Neuron (in vitro differentiated cells): ENCODE data around the gene TMEM127.
"Not testable (repeated sequence)": the region's sequence is repeated elsewhere in the genome, so short reads cannot be mapped to it uniquely, and the experiment has no call there.

Experiments used
- H2AFZ ChIP-seq: one replicate; pipeline ENCODE4 v1.6.1; 2013; ENCODE audit warnings: low read depth, mild to moderate bottlenecking, inconsistent platforms, low read length, moderate library complexity
- H3K27me3 ChIP-seq: one replicate; pipeline ENCODE4 v1.6.1; 2013; ENCODE audit warnings: low read length; ENCODE audit not compliant: insufficient read depth
- H3K36me3 ChIP-seq: one replicate; pipeline ENCODE4 v1.6.1; 2013; ENCODE audit warnings: low read length; ENCODE audit not compliant: insufficient read depth
- H3K4me1 ChIP-seq: one replicate; pipeline ENCODE4 v1.6.1; 2013; ENCODE audit warnings: low read length; ENCODE audit not compliant: insufficient read depth
- H3K4me3 ChIP-seq: 2 replicates; pipeline ENCODE4 v1.5.1; 2013; ENCODE audit warnings: mild to moderate bottlenecking, low read length, moderate library complexity
- H3K9me3 ChIP-seq: one replicate; pipeline ENCODE4 v1.6.1; 2013; ENCODE audit warnings: low read length

TMEM127 gene

GRCh38 chr2:96259497-96259921, 6.3 kb downstream of the TMEM127 start:
- H3K4me3 ChIP-seq, result no peak overlapping the region
- peaks cover 41% of the 10 kb centered on the region for H3K36me3 ChIP-seq
- peaks cover 12% of the 10 kb centered on the region for H3K4me1 ChIP-seq
- H3K9me3 ChIP-seq, result no peaks in the 10 kb centered on the region
- H3K27me3 ChIP-seq, result no peaks in the 10 kb centered on the region
- no peak overlapping the region for H2AFZ ChIP-seq

DNA sequence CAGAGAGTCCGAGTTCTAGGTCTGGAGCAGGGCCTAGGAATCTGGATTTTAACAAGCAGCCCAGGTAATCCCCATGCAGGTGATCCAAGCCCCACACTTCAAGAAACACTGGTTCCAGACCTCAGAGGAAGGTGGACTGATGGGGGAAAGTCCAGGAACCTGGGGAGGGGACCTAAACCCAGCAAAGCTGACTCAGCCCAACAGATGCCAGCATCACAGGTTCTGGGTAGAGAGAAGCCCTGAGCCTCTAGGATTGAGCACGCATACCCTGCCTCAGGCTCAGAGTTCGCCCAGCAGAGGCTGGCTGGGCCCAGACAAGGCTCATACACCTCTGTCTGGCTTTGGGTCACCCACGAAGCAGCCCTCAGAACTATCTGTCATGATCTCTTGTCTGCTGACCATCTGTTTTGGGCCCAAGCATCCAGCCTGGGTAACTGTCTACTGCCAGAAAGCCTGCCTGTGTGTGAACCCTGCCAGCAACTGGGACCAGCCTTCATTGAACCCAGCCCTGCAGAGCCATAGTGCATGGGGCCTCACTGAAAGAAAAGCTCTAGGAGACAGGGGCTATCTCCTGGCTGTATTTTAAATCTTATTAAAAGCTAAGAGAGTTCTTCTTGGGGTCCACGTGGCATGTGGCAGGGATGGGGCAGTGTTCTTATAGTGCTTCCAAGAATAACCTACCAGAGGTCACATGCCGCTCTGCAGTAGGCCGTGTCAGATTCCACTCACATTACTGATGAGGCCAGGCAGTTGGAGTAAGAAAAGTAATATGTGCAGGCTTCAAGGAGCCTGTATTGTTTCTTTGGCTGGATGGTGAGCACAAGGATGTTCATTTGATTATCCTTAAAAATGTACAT, 7.4 kb downstream of the TMEM127 start:
- Histone ChIP-seq H2AFZ (no peak overlapping the region), H3K27me3 (no peaks in the 10 kb centered on the region), H3K9me3 (no peaks in the 10 kb centered on the region), H3K4me1 (peaks cover 5% of the 10 kb centered on the region), H3K4me3 (no peak overlapping the region), H3K36me3 (peaks cover 46% of the 10 kb centered on the region)

DNA sequence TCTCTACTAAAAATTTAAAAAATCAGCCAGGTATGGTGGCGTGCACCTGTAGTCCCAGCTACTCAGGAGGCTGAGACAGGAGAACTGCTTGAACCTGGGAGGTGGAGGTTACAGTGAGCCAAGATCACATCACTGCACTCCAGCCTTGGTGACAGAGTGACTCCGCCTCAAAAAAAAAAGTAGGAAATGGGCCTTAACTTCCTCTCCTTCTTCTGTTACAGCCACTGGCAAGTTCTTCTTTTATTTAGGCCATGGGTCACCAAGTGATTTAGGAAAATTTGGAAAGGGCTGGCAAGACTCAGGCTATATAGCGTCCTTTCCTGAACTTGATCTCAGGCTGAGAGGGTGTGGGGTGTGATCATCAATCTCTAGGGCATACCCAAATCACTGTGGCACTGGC, 8.1 kb downstream of the TMEM127 start:
- not testable (repeated sequence) for H2AFZ ChIP-seq, H3K9me3 ChIP-seq, H3K27me3 ChIP-seq, H3K4me1 ChIP-seq, H3K4me3 ChIP-seq
- peaks cover 53% of the 10 kb centered on the region for H3K36me3 ChIP-seq

- Histone ChIP-seq H2AFZ (no peak overlapping the region), H3K4me1 (peaks cover 5% of the 10 kb centered on the region), H3K9me3 (no peaks in the 10 kb centered on the region), H3K27me3 (no peaks in the 10 kb centered on the region), H3K36me3 (peaks cover 54% of the 10 kb centered on the region), H3K4me3 (no peak overlapping the region)
Measured at GRCh38 chr2:96256611-96257113, 9.1 kb downstream of the TMEM127 start.

DNA sequence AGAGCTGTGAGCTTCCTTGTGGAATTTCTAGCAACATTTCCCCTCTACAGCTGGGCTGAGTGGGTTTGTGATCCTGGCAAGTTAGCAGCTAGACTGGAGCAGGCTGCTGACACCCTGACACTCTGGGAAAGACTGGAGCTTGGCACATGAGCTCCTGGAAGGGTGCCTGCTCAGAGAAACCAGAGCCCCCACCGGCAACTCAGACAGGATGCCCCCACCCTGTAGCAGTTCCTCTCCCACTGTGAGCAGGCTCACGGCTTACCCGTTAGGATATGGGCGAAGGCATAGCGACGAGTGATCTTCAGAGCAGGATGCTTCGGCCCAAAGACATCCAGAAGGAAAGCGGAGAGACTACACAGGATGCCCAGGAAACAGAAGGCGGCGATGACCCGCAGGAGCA, 11.2 kb downstream of the TMEM127 start:
- H3K36me3 ChIP-seq, result peaks cover 52% of the 10 kb centered on the region
- no peaks in the 10 kb centered on the region for H3K27me3 ChIP-seq
- H3K9me3 ChIP-seq, result no peaks in the 10 kb centered on the region
- peaks cover 2% of the 10 kb centered on the region for H3K4me1 ChIP-seq
- no peak overlapping the region for H2AFZ ChIP-seq
- no peak overlapping the region for H3K4me3 ChIP-seq

- Histone ChIP-seq H3K36me3 (peaks cover 39% of the 10 kb centered on the region), H3K4me3 (no peak overlapping the region), H3K4me1 (peaks cover 2% of the 10 kb centered on the region), H3K27me3 (no peaks in the 10 kb centered on the region), H2AFZ (no peak overlapping the region), H3K9me3 (no peaks in the 10 kb centered on the region)
Measured at GRCh38 chr2:96253006-96253405, 12.8 kb downstream of the TMEM127 start.

GRCh38 chr2:96252526-96252925, 13.3 kb downstream of the TMEM127 start:
- H2AFZ ChIP-seq, result no peak overlapping the region
- H3K27me3 ChIP-seq, result no peaks in the 10 kb centered on the region
- no peak overlapping the region for H3K4me3 ChIP-seq
- H3K36me3 ChIP-seq, result peaks cover 35% of the 10 kb centered on the region
- peaks cover 2% of the 10 kb centered on the region for H3K4me1 ChIP-seq
- H3K9me3 ChIP-seq, result no peaks in the 10 kb centered on the region

DNA sequence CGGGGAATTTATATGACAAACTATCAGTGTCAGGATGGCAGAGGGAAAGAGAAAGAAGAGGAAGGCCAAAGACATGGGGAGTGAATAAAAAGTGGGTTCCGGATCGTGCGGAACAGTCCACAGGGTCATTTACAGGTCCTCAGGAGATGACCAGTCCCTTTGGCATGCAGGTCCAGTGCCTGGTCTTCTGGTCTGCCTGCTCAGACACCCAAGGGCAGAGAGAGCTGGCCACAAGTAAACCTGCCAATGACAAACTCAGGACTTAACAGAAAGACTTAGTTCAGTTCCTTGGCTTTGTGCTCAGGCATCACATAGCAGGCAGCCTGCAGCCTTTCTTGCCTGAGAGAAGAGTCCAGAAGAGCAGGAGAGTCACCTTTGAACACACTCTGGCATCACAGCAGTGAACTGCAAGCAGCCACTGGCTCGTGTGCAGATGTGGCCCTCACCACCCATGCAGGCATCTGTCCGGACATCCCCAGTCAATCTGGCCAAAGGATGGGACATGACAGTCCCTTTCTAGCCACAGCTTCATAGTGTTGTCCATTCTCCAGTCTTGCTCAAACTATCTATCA, 14.0 kb downstream of the TMEM127 start:
- H2AFZ ChIP-seq, result no peak overlapping the region
- no peaks in the 10 kb centered on the region for H3K9me3 ChIP-seq
- peaks cover 2% of the 10 kb centered on the region for H3K4me1 ChIP-seq
- no peaks in the 10 kb centered on the region for H3K27me3 ChIP-seq
- no peak overlapping the region for H3K4me3 ChIP-seq
- peaks cover 35% of the 10 kb centered on the region for H3K36me3 ChIP-seq

- Histone ChIP-seq H3K36me3 (peaks cover 30% of the 10 kb centered on the region), H3K4me1 (peaks cover 2% of the 10 kb centered on the region), H3K4me3 (no peak overlapping the region), H2AFZ (no peak overlapping the region), H3K9me3 (no peaks in the 10 kb centered on the region), H3K27me3 (no peaks in the 10 kb centered on the region)
Measured at GRCh38 chr2:96250188-96250587, 15.6 kb downstream of the TMEM127 start.

- Histone ChIP-seq H3K36me3 (peaks cover 24% of the 10 kb centered on the region), H3K4me1 (peaks cover 2% of the 10 kb centered on the region), H3K27me3 (no peaks in the 10 kb centered on the region), H2AFZ (no peak overlapping the region), H3K4me3 (no peak overlapping the region), H3K9me3 (no peaks in the 10 kb centered on the region)
Measured at GRCh38 chr2:96249654-96250053, 16.1 kb downstream of the TMEM127 start.

- no peak overlapping the region for H2AFZ ChIP-seq
- H3K4me1 ChIP-seq, result peaks cover 2% of the 10 kb centered on the region
- peaks cover 14% of the 10 kb centered on the region for H3K36me3 ChIP-seq
- H3K9me3 ChIP-seq, result no peaks in the 10 kb centered on the region
- no peak overlapping the region for H3K4me3 ChIP-seq
- no peaks in the 10 kb centered on the region for H3K27me3 ChIP-seq
Measured at GRCh38 chr2:96248624-96249023, 17.2 kb downstream of the TMEM127 start.

DNA sequence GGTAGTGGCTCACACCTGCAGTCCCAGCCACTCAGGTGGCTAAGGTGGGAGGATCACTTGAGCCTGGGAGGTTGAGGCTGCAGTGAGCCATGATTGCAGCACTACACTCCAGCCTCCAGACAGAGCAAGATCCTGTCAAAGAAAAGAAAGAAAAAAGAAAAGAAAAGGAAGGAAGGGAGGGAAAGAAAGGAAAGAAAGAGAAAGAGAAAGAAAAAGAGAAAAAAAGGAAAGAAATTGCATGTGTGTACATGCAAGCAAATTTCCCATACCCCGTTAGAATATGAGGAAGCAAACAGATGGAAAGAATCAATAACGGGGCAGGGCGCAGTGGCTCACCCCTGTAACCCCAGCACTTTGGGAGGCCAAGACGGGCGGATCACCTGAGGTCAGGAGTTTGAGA, 17.9 kb downstream of the TMEM127 start:
- Histone ChIP-seq H2AFZ (no peak overlapping the region), H3K4me3 (no peak overlapping the region), H3K9me3 (no peaks in the 10 kb centered on the region), H3K36me3 (peaks cover 7% of the 10 kb centered on the region), H3K27me3 (no peaks in the 10 kb centered on the region), H3K4me1 (peaks cover 2% of the 10 kb centered on the region)

DNA sequence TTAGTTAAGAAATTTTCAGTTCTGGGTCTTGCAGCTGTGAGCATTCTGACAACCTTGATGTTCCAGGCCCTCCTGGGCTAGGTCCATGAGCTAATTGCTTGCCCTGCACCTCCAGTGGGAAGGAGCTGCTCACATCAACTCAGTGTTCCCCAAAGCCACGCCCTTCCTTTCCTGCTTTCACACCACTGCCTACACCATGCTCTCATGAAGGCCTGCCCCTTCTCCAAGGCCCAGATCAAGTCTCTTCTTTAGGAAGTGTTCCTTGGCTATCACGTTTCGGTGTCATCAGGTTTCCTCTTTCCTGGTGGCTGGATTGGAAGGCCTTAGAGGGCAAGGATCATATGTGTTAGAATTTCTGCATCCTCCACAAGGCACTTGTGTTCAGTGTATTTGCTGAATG, 18.8 kb downstream of the TMEM127 start:
- Histone ChIP-seq H3K27me3 (no peaks in the 10 kb centered on the region), H2AFZ (no peak overlapping the region), H3K36me3 (no peaks in the 10 kb centered on the region), H3K9me3 (no peaks in the 10 kb centered on the region), H3K4me1 (peaks cover 2% of the 10 kb centered on the region), H3K4me3 (no peak overlapping the region)
